ENCODE results near the gene FILIP1.

DNA sequence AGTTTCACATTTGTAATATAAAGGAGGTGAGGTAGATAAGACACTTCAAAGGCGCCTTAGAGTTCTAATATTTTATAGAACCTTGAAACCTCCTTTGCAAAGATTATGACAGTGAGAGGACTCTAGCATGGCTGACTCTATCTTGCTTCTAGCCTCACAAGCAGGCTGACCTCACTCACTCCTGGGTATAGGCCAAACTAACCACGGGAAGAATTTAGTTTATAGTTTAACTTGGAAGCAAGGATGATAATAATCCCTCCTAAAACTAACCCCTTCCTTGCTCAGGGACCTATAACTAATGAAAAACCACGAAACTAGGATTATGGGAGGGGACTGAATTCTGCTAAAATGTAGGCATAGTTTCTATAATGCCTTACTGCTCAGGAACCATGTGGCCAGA is 84.3 kb downstream of the FILIP1 start:
- TF ChIP-seq, protein P1, sequence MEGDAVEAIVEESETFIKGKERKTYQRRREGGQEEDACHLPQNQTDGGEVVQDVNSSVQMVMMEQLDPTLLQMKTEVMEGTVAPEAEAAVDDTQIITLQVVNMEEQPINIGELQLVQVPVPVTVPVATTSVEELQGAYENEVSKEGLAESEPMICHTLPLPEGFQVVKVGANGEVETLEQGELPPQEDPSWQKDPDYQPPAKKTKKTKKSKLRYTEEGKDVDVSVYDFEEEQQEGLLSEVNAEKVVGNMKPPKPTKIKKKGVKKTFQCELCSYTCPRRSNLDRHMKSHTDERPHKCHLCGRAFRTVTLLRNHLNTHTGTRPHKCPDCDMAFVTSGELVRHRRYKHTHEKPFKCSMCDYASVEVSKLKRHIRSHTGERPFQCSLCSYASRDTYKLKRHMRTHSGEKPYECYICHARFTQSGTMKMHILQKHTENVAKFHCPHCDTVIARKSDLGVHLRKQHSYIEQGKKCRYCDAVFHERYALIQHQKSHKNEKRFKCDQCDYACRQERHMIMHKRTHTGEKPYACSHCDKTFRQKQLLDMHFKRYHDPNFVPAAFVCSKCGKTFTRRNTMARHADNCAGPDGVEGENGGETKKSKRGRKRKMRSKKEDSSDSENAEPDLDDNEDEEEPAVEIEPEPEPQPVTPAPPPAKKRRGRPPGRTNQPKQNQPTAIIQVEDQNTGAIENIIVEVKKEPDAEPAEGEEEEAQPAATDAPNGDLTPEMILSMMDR (conservative IDR thresholded peaks at IDR 0.05; ENCODE audit: low read length), result no peak
- TF ChIP-seq EZH2phosphoT487 (IDR thresholded peaks at IDR 0.05; ENCODE audit: borderline replicate concordance), result no peak

Data from Loucy (cell line).